Diencephalon (tissue), 1 donor: Measurements from ENCODE around the gene ANKS6. TPM values are rescaled to one million over a fixed set of nuclear protein-coding genes. Genes with fewer than 3 reads are reported as not detected.

Source experiments
- total RNA-seq: library from RNA; depleted of rRNA; stranded (reverse); fragments of >200 nt; gene quantifications from one replicate; pipeline ENCODE4 v1.2.3, GENCODE V29; 2014

Gene ANKS6
- 6.7 TPM for total RNA-seq

DNA sequence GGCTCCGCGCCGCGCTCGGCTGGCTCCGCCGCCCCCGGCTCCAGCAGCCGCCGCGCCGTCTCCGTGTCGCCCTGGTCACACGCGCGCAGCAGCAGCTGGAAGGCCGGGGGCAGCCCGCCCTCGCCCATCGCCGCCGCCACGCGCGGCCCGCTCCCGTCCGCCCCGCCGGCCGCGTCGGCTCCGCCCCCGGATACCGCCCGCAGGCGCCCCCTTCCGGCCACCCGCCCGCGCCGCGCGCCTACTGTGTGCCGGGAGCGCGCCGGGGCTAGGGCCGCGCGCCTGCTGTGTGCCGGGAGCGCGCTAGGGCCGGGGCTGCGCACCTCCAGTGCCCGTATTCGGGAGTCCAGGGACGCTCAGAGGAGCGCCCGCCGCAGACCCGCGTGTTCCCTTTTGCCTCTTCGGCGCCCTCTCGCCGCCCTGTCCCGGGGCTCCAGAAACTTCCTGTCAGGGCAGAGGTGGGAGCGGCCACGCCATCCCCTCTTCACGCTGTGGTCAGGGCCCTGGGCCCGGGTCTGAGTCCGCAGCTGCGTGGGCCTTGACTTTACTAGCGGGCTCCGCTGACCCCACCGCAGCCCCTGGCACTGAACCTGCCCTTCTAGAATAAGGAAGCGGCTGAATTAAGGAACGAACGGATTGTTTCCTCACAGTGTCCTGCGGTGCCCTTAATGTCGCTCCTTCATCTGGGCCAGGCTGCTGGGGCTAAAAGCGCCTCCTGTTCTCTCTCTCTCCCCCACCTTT, at the start of gene ANKS6:
Gene ANKS6 (minus strand): TSS at position 192 of the 738 bp plus-strand sequence. CDS start 64 bp downstream, at position 128.

DNA sequence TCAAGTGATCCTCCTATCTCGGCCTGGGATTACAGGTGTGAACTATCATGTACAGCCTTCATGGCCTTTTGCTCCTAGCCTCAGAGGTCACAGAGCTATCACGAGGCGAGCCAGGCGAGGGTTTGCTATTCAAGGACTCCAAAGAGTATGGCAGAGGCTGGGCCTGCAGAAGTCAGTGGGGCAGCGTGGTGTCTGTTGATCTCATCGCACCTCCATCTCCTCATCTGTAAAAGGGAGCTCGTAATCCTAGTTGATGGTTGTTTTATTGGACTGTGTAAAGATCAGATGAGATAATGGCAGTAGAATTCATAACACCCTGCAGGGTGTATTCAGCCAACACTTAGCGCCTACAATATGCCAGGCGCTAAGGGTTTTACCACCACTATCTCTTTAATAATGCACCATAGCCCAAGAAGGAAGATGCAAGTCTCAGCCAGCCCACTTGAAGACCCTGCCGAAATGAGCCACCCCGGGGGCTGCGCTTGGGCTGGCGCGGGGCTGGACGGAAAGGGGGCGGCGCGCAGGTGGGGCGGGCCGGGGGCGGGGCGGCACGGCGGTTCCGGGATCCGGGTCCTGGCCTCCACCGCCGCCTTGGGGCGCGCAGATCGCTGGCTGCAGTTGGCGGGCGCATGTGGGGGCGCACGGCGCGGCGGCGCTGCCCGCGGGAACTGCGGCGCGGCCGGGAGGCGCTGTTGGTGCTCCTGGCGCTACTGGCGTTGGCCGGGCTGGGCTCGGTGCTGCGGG, 10.9 kb upstream of the ANKS6 start, which contains the start of gene GALNT12:
Gene GALNT12 (plus strand): TSS at position 601 of the 744 bp plus-strand sequence. CDS start 29 bp downstream, at position 630.

DNA sequence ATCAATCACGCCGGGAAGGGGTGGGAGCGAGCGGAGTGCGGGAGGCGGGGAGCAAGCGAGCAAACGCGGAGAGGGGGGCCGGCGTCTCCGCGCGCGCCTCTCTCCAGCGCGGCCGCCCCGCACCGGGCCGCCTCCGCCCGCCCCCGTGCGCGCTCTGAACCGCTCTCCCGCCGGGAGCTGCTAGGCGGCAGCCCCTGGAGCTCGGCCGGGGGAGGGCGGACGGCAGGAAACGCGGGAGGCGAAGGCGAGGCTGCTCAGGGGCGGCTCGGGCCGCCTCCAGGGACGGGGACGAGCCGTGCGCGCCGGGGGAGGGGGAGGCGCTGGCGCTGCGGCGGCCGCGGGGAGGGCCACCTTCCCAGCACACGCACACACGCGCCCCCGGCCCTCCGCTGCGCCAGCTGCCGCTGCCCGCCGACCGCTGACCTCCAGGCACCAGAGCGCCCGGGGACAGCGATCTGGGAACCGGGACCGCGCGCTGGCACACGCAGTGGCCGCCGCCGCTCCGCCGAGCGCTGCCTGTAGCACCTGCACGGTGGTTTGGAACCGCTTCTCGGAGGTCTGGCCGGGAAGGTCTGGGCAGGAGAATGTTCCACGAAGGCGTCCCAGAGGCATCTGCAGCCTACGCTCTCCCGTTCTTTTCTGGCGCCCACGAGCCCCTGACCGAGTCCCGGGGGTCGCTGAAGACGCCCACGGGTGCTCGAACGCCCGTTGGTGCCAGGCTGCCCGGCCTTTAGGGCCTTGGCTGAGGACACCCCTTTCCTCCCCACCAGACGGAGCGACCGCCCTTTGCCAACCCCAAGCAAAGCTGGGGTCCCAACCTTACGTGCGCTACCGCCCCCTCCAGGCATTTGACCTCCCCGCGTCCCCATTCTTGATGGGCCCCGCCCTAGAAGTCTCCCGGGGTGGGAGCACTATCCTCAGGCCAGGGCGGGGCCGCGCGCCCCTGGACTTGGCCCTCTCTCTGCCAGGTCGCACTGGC, 87.1 kb downstream of the ANKS6 start, which contains the start of gene GABBR2:
Gene GABBR2 (minus strand): TSS at position 3 of the 979 bp plus-strand sequence. CDS start 198 bp downstream, outside the sequence.

Other genes starting within 250 kb of the ANKS6 start
- gene GABBR2, start 87.6 kb downstream of the ANKS6 start, total RNA-seq = 128 TPM
- gene GALNT12, start 11.1 kb upstream of the ANKS6 start, total RNA-seq = 2.5 TPM
- 6.7 TPM for gene COL15A1, start 147.4 kb upstream of the ANKS6 start, total RNA-seq